Measurements from ENCODE around the gene CACNB4.
"Not testable (repeated sequence)": the region's sequence is repeated elsewhere in the genome, so short reads cannot be mapped to it uniquely, and the experiment has no call there.

CACNB4 gene

GRCh38 chr2:151794422-151794821 lies 304.4 kb downstream of the CACNB4 start:
- H3K4me3 ChIP-seq (ENCODE audit: low read length); H3K36me3 ChIP-seq (ENCODE audit: control insufficient read depth, insufficient read depth, low read length); H3K4me1 ChIP-seq (ENCODE audit: control insufficient read depth, insufficient read depth, low read length); H3K9ac ChIP-seq (ENCODE audit: low read length); H3K27ac ChIP-seq (ENCODE audit: low read depth, low read length); H3K27me3 ChIP-seq (ENCODE audit: control insufficient read depth, insufficient read depth, low read length): not testable (repeated sequence)

- Histone ChIP-seq H3K4me3 (ENCODE audit: low read length) (no peak overlapping the region), H3K4me1 (ENCODE audit: control insufficient read depth, insufficient read depth, low read length) (no peaks in the 10 kb centered on the region), H3K9ac (ENCODE audit: low read length) (no peak overlapping the region), H3K27ac (ENCODE audit: low read depth, low read length) (no peak overlapping the region), H3K36me3 (ENCODE audit: control insufficient read depth, insufficient read depth, low read length) (no peaks in the 10 kb centered on the region), H3K27me3 (ENCODE audit: control insufficient read depth, insufficient read depth, low read length) (no peaks in the 10 kb centered on the region)
Measured at GRCh38 chr2:151793123-151793522, 305.7 kb downstream of the CACNB4 start.

GRCh38 chr2:151792589-151792988 lies 306.3 kb downstream of the CACNB4 start:
- Histone ChIP-seq H3K36me3 (ENCODE audit: control insufficient read depth, insufficient read depth, low read length) (no peaks in the 10 kb centered on the region), H3K27ac (ENCODE audit: low read depth, low read length) (no peak overlapping the region), H3K27me3 (ENCODE audit: control insufficient read depth, insufficient read depth, low read length) (no peaks in the 10 kb centered on the region), H3K4me3 (ENCODE audit: low read length) (no peak overlapping the region), H3K9ac (ENCODE audit: low read length) (no peak overlapping the region), H3K4me1 (ENCODE audit: control insufficient read depth, insufficient read depth, low read length) (no peaks in the 10 kb centered on the region)

DNA sequence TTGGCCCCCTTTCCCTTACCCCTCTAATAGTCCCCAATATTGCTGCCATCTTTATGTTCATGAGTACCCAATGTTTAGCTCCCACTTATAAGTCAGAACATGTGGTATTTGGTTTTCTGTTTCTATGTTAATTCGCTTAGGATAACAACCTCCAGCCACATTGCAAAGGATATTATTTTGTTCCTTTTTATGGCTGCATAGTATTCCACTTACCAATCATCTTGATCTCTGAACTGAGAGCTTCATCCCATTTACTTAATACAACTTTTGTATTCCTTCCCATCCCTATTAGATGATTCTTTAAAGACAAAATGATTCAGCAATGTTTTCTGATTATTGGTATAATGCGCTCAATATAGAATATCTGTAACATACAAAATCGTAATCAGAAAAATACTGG lies 307.3 kb downstream of the CACNB4 start:
- Histone ChIP-seq H3K36me3 (ENCODE audit: control insufficient read depth, insufficient read depth, low read length) (no peaks in the 10 kb centered on the region), H3K4me3 (ENCODE audit: low read length) (no peak overlapping the region)

DNA sequence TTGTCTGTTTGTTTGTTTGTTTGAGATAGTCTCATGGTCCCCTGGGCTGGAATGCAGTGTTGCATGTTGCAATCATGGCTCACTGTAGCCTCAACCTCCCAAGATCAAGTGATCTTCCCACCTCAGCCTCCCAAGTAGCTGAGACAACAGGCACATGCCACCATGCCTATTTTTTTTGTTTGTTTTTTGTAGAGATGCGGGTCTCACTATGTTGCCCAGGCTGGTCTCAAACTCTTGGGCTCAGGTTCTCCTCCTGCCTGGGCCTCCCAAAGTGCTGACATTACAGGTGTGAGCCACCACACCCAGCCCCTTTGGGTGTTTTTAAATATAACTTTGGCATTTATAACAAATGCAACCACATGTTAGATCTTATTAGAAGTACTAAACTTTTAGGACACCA lies 308.2 kb downstream of the CACNB4 start:
- no peaks in the 10 kb centered on the region for H3K27me3 ChIP-seq (ENCODE audit: control insufficient read depth, insufficient read depth, low read length)
- H3K4me1 ChIP-seq (ENCODE audit: control insufficient read depth, insufficient read depth, low read length), result no peaks in the 10 kb centered on the region
- H3K9ac ChIP-seq (ENCODE audit: low read length), result no peak overlapping the region
- H3K27ac ChIP-seq (ENCODE audit: low read depth, low read length), result no peak overlapping the region
- no peak overlapping the region for H3K4me3 ChIP-seq (ENCODE audit: low read length)
- H3K36me3 ChIP-seq (ENCODE audit: control insufficient read depth, insufficient read depth, low read length), result no peaks in the 10 kb centered on the region

More for the DNA sequence above, 307.3 kb downstream of the CACNB4 start:
- H3K9ac ChIP-seq (ENCODE audit: low read length), result no peak overlapping the region
- no peaks in the 10 kb centered on the region for H3K27me3 ChIP-seq (ENCODE audit: control insufficient read depth, insufficient read depth, low read length)
- no peaks in the 10 kb centered on the region for H3K4me1 ChIP-seq (ENCODE audit: control insufficient read depth, insufficient read depth, low read length)
- no peak overlapping the region for H3K27ac ChIP-seq (ENCODE audit: low read depth, low read length)

DNA sequence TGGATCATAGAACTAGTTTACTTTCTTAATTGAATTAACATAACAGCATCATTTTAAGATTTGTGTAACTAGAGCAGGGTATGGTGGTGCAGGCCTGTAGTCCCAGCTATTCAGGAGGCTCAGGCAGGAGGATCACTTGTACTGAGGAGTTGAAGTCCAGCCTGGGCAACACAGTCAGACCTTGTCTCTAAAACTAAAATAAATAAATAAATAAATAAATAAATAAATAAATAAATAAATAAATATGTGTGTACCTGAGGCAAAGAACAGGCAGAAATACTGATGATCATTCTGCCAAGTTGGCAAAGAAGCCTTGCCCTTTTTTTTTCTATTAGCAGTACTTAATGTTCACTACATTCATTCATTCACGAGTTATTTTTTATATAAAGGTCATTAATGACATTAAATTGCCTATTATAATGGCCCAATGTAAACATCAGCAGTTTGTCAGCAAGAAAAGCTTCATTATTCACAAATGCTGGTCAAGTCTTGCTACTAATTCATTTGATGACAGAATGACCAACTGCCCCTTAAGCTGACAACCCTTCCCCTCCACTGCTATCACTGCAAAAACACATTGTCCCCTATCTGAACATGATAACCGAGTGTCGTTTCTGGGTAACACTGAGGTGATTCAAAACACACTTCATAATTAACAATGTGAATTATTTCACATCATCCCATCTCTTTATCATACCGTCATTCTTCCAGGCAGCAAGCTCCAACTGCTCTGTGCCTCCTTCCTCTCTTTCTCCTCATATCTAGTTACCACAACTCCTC lies 309.6 kb downstream of the CACNB4 start:
- Histone ChIP-seq H3K9ac (ENCODE audit: low read length) (no peak overlapping the region), H3K27ac (ENCODE audit: low read depth, low read length) (no peak overlapping the region), H3K4me1 (ENCODE audit: control insufficient read depth, insufficient read depth, low read length) (no peaks in the 10 kb centered on the region), H3K27me3 (ENCODE audit: control insufficient read depth, insufficient read depth, low read length) (no peaks in the 10 kb centered on the region), H3K36me3 (ENCODE audit: control insufficient read depth, insufficient read depth, low read length) (no peaks in the 10 kb centered on the region), H3K4me3 (ENCODE audit: low read length) (no peak overlapping the region)

DNA sequence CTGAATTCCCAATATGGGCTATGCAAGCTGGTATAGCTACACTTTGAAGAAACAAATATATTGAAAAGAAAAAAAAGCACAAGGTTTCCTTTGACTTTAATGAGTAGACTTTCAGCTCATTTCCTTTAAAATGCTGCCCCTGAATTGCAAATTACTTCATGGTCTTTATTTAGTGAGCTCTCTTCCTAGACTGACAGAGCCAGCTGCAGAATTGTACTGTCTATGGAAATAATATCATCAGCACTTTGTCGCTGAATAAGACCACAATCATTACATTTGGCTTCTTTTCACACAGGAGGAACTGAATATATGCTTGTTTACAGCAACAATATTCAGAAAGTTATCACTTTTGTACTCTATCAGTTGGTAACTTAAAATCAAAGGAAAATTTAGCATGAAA lies 312.4 kb downstream of the CACNB4 start:
- no peaks in the 10 kb centered on the region for H3K36me3 ChIP-seq (ENCODE audit: control insufficient read depth, insufficient read depth, low read length)
- no peak overlapping the region for H3K9ac ChIP-seq (ENCODE audit: low read length)
- no peaks in the 10 kb centered on the region for H3K27me3 ChIP-seq (ENCODE audit: control insufficient read depth, insufficient read depth, low read length)
- H3K4me3 ChIP-seq (ENCODE audit: low read length), result no peak overlapping the region
- no peak overlapping the region for H3K27ac ChIP-seq (ENCODE audit: low read depth, low read length)
- H3K4me1 ChIP-seq (ENCODE audit: control insufficient read depth, insufficient read depth, low read length), result no peaks in the 10 kb centered on the region

GRCh38 chr2:151786077-151786476 lies 312.8 kb downstream of the CACNB4 start:
- no peaks in the 10 kb centered on the region for H3K36me3 ChIP-seq (ENCODE audit: control insufficient read depth, insufficient read depth, low read length)
- H3K4me1 ChIP-seq (ENCODE audit: control insufficient read depth, insufficient read depth, low read length), result no peaks in the 10 kb centered on the region
- H3K27ac ChIP-seq (ENCODE audit: low read depth, low read length), result no peak overlapping the region
- no peak overlapping the region for H3K9ac ChIP-seq (ENCODE audit: low read length)
- no peak overlapping the region for H3K4me3 ChIP-seq (ENCODE audit: low read length)
- no peaks in the 10 kb centered on the region for H3K27me3 ChIP-seq (ENCODE audit: control insufficient read depth, insufficient read depth, low read length)

GRCh38 chr2:151783133-151783520 lies 315.7 kb downstream of the CACNB4 start:
- Histone ChIP-seq H3K27me3 (ENCODE audit: control insufficient read depth, insufficient read depth, low read length) (no peaks in the 10 kb centered on the region), H3K9ac (ENCODE audit: low read length) (no peak overlapping the region), H3K36me3 (ENCODE audit: control insufficient read depth, insufficient read depth, low read length) (no peaks in the 10 kb centered on the region), H3K27ac (ENCODE audit: low read depth, low read length) (no peak overlapping the region), H3K4me3 (ENCODE audit: low read length) (no peak overlapping the region), H3K4me1 (ENCODE audit: control insufficient read depth, insufficient read depth, low read length) (no peaks in the 10 kb centered on the region)

Measured in rectal smooth muscle tissue (tissue), 1 donor.